ENCODE results near the gene ROBO1. TPM values are rescaled to one million over a fixed set of nuclear protein-coding genes. Genes with fewer than 3 reads are reported as not detected.

ROBO1 gene
- total RNA-seq, 1 experiment from 2014 or later = 22.9 TPM

DNA sequence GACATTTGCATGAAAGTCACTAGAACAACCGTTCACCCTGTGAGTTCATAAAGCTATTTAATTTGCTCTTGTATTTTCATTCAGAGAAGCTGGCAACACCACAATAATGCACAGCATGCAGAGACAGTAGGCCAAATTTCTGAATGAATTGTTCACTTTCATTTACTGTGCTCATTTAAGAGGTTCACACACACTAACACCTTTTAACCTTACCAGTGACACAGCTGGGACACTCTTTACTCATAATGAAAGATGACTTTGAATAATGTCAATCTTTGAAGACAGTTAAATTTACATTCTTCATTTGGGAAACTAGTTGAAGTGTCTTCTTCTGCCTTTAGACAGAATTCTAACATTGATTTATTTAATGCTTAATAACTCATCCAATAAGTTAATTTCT is 95.7 kb downstream of the ROBO1 start:
- no peak for DNase-seq (ENCODE audit: low read depth)

DNA sequence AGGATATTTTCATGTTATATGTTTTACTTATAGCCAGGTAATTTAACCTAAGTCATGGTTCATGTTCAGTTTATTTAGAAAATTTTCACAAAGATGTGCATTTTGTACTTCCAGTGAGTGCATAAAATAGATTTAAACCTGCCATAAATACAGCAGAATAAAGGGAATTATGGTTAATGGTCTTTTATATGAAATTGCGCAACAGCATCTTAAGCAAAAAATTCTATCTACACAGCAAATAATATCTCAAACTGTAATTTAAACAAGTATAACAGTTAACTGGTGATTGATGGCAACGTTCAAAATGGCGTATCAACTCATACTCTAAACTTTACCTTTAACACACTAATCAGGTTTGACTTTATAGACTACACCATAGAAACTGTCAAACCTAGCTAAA is 97.6 kb downstream of the ROBO1 start:
- no peak for DNase-seq (ENCODE audit: low read depth)

GRCh38 chr3:79664455-79664854 is 103.3 kb downstream of the ROBO1 start:
- no peak for DNase-seq (ENCODE audit: low read depth)

DNA sequence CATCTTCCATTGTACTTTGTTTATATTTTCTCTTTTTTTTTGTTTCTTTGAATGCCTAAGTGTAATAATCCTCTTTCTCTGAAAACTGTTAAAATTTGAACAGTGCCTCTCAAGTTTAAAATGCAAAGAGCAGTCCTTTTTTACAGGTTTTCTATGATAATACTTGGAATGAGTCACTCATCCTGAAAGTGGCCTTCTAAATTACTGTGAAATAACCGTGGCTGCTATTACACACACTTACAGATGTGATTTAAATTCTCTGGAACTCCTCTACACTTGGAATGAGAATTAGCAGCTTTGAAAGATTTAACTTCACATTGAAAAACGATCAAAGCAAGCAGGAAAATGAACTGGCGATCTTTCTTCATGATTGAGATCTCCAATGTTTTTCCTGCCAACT is 105.9 kb downstream of the ROBO1 start:
- DNase-seq (ENCODE audit: low read depth) = no peak

GRCh38 chr3:79657076-79657475 is 110.7 kb downstream of the ROBO1 start:
- DNase-seq (ENCODE audit: low read depth) = no peak

GRCh38 chr3:79654019-79654418 is 113.8 kb downstream of the ROBO1 start:
- DNase-seq (ENCODE audit: low read depth) = no peak

DNA sequence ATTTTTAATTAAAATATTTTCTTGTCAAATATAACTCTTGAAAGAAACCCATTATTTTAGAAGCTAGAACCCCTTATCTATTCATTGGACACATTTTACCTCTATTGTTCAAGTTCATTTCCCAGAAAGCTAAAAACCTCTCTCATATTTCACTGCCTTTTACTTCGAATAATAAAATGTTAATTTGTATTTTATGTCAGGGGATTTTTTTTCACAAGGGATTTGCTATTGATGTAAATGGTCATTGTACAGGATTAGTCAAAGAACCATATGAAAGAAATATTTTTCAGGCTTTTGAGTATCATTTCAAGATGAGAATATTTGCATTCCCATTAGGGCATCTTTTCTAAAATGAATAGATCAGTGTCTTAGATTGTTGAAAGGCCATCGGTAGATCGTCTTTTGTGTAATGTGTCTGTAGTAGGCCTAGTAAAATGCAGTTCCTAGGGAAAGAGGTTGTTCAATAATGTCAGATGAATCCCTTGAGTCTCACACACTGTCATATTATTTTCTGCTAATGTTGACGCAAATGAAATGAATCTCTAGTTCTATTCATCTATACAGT is 114.5 kb downstream of the ROBO1 start:
- DNase-seq (ENCODE audit: low read depth) = no peak

DNA sequence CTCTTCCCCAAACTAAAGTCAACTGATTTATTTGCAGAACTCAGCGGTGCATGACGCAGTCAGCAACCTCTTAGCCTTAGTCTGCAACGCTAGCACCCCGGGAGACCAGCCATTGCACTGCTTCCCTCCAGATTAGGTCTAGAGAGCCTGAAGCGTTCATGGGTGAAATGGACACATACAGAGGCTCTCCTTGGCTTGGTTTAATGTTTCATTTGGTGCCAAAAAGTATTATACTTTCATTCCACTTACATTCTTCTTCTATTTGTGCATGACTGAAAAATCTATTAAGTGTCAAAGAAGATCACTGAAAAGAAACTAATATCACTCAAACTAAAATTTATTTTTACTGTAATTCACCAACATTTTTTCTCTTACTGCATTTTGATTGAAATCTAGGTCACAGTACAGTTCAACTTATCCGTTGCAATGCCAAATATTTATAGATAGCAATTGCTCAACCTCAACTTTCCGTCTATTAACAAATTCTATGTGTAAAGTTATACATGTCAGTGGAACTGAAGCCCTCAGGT is 116.2 kb downstream of the ROBO1 start:
- DNase-seq (ENCODE audit: low read depth) = no peak

DNA sequence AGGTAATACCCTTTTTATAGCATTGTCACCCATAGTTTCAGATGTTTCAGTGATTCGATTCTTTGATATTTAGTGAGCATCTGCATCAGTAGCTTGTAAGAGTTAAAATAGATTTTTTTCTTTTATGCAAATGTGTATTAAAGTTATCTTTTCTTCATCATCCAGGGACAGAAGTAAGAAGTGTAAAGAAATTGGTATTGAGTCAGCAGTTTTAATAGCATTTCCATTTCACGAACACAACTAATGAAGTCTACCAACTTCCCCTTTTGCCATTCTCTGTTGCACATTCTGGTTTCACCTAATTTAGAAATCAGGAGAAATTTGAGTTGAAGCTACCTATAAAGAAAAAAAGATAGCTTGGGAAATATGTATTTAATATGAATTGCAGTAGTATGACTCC is 127.9 kb downstream of the ROBO1 start:
- no peak for DNase-seq (ENCODE audit: low read depth)

DNA sequence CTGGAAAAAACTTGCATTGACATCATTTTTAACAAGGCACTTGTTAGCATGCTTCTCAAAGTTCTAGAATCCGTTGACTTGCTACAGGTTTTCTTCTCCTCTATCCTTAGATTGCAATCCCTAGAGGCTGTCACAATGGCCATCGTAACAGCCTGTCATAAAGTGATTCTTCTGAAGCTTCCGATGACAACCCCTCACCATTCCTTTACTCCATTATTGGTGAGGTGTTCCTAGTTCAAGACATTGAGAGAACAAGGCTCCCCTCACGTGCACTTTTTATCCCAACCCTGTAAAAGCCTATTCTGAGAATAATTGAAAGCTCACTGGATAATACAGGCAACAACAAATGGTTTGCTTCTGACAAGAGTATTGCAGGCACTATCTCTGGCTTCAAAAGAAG is 131.4 kb downstream of the ROBO1 start:
- no peak for DNase-seq (ENCODE audit: low read depth)

DNA sequence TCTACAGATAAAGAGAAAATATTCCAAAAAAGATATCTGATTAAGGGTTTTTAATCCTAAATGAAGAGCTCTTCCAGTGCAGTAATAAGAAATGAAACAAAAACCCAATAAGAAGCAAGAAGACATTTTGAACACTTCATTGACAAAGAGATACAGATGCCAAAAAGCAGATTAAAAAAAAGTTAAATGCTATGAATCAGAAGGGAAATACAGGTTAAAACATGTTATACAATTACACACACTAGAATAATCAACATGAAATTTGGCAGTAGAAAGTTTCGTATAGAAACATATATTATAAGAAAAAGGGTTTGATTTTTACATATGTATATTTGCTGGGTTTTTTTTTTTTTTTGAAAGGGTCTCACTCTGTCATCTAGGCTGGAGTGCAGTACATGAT is 135.0 kb downstream of the ROBO1 start:
- DNase-seq (ENCODE audit: low read depth) = no peak

DNA sequence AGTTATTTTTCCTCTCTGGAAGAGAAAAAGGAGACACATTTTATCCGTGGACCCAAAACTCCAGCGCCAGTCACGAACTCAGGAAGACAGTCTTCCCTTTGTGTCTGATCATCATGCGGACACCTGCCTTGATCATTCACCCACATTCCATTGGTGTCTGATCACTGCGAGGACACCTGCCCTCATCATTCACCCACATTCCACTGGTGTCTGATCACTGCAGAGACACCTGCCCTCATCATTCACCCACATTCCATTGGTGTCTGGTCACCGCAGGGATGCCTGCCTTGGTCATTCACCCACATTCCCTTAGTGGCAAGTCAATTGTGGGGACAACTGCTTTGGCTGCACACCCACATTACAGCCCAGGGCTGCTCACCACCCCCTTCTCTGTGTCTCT is 148.9 kb downstream of the ROBO1 start:
- peak; percentile 62 for DNase-seq (ENCODE audit: low read depth)

- DNase-seq (ENCODE audit: low read depth) = no peak
These were observed 161.4 kb downstream of the ROBO1 start for GRCh38 chr3:79606414-79606813.

- DNase-seq (ENCODE audit: low read depth) = peak; percentile 10
These were observed 163.1 kb downstream of the ROBO1 start for GRCh38 chr3:79604681-79605080.

GRCh38 chr3:79602385-79602784 is 165.4 kb downstream of the ROBO1 start:
- DNase-seq (ENCODE audit: low read depth) = no peak

DNA sequence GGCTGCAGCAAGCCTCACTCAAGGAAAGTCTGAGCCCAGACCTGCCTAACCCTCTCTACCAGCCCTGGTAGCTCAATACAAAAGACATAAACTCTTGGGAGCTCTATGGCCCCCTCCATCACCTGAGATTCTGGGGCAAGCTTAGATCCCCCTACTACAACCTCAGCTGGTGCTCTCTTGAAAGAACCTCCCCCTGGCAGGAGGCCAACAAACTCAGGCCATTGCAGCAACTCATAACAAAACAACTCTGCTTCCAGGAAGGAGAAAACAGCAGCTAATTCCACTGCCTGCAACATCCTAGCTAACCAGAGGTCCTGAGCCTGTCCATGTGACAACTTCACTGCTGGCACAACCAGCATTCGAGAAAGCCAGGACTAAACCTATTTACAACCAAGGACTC is 169.2 kb downstream of the ROBO1 start:
- DNase-seq (ENCODE audit: low read depth) = peak; percentile 17

DNA sequence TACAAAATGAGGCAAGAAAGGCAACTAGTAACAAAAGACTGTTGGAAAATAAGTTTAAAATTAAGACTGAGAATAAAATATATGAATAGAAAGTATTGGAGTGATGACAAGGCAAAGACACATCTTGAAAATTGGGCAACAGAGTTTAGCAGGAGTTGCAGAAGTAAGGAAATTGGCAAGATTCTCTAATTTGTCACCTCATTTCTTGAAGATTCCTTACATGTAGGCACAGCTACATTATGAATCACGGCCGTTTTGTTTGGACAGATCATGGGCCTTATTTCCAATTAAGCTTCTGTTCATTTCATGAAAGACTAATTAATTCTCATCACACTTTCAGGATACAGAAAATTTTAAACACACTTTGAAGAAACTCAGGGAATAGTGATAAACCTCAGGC is 170.1 kb downstream of the ROBO1 start:
- DNase-seq (ENCODE audit: low read depth) = no peak

- DNase-seq (ENCODE audit: low read depth) = no peak
These were observed 180.6 kb downstream of the ROBO1 start for GRCh38 chr3:79587150-79587549.

DNA sequence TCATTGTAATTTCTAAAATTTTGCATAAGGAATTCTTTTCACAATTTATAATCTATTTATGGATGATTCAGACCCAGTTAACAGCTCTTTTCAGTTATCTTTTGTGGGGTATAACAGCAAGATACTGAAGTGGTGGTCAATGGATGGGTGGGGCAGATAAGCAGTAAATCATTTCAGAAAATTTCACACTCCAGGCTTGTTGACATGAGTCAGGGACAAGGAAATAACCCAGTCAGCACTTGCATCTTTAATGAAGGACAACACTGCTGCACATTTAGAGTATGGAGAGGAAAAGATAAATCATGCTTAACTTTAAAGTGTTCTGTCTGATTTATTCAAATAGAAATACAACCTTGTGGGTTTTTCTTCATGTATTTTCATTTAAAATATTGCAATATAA is 181.6 kb downstream of the ROBO1 start:
- no peak for DNase-seq (ENCODE audit: low read depth)

- no peak for DNase-seq (ENCODE audit: low read depth)
These were observed 194.9 kb downstream of the ROBO1 start for GRCh38 chr3:79572930-79573329.

GRCh38 chr3:79568938-79569337 is 198.9 kb downstream of the ROBO1 start:
- DNase-seq (ENCODE audit: low read depth) = no peak

GRCh38 chr3:79564192-79564591 is 203.6 kb downstream of the ROBO1 start:
- DNase-seq (ENCODE audit: low read depth) = no peak

- no peak for DNase-seq (ENCODE audit: low read depth)
These were observed 207.1 kb downstream of the ROBO1 start for GRCh38 chr3:79560698-79561097.

DNA sequence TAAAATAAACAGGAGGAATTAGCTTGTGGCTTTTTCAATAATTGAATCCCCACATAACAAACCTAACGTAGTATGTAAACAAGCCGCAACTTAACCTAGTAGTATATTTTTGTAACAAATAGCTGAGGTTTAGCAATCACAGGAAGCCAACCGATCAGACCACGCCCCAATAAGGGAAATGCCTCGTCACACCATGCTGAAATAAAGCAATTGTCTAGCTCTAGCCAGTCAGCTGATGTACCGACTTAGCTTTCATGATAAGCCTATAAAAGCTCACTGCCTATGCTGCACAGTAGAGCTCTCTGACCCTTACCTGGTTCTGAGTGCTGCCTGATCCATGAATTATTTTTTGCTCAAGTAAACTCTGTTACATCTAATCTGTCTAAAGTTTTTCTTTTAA is 208.9 kb downstream of the ROBO1 start:
- DNase-seq (ENCODE audit: low read depth) = no peak
